ENCODE data around the gene PTBP1.
"Not testable (repeated sequence)": the region's sequence is repeated elsewhere in the genome, so short reads cannot be mapped to it uniquely, and the experiment has no call there.

The PTBP1 gene

GRCh38 chr19:812049-812746 is 14.9 kb downstream of the PTBP1 start:
- no peak for DNase-seq

DNA sequence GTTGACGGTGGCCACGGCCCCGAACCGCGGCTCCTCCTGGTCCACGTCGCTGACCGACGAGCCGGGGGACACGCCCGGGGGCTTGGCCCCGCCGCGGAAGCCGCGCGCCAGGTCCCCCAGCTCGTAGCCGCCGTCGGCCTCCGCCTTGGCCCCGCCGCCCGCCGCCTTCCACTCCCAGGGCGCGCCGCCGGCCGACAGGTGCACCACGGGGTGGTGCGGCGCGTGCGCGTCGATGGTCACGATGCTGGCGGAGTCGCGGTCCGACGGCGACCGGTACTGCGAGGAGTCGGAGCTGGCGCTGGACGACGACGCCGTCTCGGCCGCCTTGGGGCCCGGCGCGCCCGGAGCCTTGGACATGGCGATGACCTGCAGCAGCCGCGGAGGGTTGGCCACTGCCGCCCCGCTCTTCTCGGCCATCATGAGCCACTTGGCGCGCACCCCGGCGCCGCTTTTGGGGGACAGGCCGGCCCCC is 15.5 kb downstream of the PTBP1 start:
- DNase-seq = no peak

DNA sequence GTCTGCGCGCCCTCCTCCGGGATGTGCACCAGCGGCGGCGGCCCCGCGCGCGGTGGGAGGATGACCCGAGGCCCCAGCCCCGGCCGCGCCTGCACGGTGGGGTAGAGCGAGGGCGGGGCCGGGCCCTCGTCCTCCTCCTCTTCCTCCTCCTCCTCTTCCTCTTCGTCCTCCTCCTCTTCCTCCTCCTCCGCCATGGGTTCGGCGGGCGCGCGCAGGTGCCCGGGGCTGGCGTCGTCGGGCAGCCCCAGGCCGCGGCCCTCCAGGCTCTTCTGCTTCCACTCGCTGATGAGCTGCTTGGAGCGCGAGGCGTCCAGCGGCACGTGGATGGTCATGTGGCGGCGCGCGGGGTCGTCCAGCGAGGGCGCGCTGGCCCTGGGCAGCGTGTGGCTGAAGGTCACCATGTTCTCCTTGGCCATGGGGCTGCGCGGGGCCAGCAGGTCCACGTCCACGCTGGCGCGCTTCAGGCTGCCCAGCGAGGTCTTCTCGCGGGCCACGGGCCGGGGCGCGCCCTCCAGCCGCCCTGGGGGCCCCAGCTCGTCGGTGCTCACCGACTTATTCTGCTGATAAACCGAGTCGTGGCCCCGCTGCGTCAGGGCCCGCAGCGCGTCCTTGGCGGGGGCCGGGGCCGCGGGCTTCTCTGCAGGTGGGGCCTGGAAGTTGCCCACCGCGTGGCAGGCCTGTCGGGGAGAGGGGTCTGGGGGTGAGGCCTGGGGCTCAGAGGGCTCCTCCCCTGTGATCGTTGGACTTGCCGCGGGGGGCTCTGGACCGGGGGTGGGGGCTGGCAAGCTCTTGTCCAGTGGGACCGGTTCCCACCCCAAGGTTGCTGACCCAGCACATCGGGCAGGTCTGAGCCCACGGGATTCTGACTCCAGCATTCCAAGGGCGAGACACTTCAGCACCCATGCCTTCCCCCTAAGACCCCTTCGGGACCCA is 16.2 kb downstream of the PTBP1 start:
- DNase-seq = no peak

DNA sequence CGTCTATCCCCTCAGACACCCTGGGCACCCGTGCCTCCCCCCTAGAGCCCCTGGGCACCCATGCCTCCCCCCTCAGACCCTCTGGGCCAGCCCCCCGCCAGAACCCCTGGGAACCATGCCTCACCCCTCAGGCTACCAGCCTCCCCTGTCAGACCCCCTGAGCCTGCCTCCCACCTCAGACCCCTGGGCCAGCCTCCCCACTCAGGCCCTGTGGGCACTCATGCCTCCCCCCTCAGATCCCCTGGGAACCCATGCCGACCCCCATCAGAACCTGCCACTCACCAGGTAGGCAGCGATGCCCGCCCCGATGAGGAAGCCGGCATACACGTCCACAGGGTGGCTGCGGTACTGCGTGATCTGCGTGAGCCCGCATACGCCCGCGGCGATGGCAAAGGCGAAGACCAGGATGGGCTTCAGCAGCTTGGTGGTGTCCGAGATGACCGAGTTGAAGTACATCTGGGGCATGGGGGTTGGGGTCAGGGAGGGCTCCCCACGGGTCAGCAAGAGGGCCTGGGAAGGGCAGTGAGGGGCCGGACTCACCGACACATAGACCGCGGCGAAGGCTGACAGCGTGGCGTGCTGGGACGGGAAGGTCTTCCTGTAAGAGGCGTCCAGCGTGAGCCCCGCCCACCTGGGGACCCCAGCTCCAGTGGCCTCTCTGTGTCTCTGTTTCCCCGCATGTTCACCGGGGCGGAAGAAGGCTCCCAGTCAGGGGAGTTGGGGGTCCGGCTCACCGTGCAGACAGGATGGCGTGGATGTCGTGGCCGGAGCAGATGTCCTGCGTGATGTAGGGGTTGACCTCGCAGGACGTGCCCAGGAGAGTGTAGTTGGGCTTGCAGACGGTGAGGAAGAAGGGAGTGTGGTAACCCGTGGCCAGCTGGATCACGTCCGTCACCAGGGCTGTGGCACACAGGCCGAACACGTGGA is 17.2 kb downstream of the PTBP1 start:
- DNase-seq = no peak

GRCh38 chr19:815079-815774 is 18.0 kb downstream of the PTBP1 start:
- DNase-seq = no peak

DNA sequence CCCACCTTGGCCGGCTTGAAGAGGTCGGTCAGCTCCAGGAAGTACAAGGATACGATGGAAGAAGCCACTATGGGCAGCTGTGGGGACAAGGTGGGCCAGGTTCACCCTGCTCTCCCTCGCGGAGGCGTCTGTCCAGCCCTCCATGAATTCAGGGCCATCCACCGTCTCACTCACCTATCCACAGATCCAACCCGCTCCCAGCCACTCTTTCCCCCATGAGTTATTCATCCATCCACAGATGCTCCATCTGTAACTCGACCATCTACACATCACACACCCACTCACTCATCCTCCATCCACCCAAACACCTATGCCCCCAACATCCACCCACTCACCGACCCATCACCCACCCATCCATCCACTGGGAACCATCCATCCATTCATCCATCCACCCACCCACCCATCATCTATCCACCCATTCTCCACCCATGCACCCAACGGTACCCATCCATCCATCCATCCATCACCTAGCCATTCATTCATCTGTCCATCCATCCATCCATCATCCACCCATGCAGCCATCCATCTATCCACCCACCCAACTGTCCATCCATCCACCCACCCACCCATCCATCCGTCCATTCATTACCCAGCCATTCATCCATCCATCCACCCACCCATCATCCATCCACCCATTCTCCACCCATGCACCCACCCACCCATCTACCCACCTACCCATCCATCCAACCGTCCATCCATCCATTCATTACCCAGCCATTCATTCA is 18.7 kb downstream of the PTBP1 start:
- DNase-seq = no peak

- DNase-seq = no peak
Observed at GRCh38 chr19:816500-816857, 19.2 kb downstream of the PTBP1 start.

DNA sequence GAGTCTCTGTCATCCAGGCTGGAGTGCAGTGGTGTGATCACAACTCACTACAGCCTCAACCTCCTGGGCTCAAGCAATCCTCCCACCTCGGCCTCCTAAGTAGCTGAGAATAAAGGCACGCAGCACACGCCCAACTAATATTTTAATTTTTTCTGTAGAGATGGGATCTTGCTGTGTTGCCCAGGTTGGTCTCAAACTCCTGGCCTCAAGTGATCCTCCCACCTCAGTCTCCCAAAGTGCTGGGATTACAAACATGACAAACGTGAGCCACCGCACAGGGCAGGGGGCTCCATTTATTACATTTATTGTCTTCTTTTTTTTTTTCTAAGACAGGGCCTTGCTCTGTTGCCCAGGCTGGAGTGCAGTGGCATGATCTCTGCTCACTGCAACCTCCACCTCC is 23.0 kb downstream of the PTBP1 start:
- DNase-seq = not testable (repeated sequence)

DNA sequence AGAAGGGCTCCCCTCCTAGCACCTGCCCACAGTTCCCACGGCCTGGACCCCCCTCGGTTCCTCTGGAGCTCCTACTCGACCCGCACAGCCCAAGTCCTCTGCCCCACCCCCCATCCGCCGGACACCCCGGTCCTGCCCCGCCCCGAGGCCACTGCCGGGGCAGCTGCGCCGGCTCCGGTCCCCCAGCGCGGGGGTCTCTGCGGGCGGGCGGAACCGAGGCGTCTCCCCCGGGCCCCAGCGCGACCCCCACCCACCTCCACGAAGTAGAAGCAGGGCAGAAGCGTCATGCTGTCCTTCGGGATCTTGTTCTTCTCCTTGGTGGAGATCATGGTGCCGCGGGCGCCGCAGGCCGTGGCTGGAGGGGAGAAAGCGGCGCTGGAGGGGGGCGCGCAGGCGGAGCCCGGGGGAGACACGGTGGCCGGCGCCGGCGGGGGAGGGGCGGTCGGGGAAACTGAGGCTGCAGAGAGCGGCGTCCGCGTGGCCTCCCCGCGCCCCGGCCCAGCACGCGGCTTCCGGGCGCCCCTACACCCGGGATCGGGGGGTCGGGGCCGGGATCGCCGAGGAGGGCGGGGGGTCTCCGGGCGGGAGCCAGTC is 24.1 kb downstream of the PTBP1 start:
- DNase-seq = no peak

DNA sequence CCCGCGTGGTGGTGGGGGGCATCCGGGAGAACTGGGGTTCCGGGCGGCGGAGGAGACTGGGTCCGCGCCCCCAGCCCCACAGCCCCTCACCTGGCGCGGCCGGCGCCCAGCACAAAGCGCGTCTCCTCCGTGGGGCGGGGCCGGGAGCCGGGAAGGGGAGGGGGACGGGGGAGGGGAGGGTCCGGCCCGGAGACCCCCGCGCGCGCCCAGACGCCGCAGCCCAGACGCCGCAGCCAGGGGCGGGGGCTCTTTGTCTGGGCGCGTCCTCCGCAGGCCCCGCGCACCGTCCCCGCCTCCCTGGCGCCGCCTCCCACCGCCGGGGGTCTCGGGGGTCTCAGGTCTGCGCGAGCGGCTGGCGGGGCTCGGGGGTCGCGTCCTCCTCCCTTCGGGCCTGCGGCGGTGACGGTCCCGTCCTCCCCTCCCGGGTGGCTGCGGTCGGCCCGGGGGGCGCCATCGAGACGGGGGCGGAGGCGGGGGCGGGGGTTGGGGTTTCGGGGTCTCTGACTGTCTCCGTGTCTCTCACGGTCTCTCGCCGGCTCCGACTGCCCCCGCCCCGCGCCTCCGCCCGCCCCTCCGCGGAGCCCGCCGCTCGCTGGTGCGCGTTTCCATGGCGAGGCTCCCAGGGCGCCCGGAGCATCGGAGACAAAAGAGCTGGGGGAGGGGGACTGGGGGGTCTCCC is 24.7 kb downstream of the PTBP1 start, which contains the start of gene PLPPR3:
Gene PLPPR3 (minus strand): TSS at position 131 of the 679 bp plus-strand sequence. CDS start 396 bp downstream, outside the sequence.
- no peak for DNase-seq

DNA sequence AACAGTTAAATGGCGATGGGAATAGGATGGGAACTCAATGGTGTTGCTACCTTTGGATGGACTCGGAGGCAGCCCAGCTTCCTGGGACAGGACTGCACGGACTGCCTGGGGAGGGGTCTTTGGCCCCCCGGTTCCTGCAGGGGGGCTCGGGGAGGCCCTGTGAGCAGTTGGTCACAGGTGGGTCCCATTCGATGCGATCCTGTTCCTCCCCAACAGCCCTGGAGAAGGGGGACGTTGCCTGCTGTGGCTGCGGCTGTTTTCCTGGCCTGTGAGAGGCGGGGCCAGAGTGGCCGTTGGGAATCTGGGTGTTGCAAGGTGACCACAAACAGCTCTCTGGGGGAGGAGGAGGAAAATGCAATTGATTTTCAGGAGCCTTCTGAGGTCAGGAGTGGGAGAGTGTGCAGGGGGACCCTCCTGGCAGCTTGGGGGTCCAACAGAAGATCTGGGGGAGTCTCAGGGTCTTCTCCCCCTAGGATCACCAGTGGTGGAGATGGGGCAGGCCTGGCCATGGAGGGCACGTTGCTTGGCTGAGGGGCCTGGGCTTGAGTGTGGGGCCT is 26.4 kb downstream of the PTBP1 start:
- no peak for DNase-seq

DNA sequence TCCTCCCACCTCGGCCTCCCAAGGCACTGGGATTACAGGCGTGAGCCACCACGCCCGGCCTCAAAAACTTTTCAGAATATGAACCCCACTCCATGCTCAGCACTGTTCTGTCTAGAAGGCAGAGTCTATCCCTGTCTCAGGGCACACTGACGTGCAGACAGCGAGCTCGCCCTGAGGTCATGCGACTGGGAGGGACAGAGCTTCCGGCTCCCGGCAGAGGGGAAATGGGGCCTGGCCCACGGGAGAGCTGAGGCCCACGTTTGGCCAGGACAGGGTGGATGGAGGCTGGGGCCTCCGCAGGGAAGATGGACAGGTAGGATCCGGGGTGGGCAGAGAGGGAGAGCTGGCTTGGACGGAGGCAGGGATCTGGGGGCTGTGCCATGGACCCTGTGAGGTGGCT is 27.6 kb downstream of the PTBP1 start:
- DNase-seq = no peak

- no peak for DNase-seq
Observed at GRCh38 chr19:825897-826644, 28.8 kb downstream of the PTBP1 start.

DNA sequence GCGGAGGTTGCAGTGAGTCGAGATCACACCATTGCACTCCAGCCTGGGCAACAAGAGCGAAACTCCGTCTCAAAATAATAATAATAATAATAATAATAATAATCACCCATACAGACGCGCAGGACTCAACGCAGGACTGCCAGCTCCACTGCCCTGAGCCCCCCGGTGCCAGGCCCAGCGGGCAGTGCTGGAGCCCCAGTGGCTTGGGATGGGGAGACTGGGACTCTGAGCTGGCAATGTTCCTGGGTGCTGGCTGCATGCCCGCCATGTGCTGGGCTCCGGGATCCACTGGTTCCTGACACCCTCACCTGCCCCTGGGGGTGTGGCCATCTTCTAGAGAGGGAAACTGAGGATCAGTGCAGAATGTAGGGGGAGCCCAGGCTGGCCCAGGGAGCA is 30.1 kb downstream of the PTBP1 start:
- no peak for DNase-seq

- no peak for DNase-seq
Observed at GRCh38 chr19:827710-828321, 30.6 kb downstream of the PTBP1 start, which contains the start of gene AZU1. Gene AZU1 (plus strand): TSS chr19:827837. CDS start chr19:827847, 10 bp downstream.

DNA sequence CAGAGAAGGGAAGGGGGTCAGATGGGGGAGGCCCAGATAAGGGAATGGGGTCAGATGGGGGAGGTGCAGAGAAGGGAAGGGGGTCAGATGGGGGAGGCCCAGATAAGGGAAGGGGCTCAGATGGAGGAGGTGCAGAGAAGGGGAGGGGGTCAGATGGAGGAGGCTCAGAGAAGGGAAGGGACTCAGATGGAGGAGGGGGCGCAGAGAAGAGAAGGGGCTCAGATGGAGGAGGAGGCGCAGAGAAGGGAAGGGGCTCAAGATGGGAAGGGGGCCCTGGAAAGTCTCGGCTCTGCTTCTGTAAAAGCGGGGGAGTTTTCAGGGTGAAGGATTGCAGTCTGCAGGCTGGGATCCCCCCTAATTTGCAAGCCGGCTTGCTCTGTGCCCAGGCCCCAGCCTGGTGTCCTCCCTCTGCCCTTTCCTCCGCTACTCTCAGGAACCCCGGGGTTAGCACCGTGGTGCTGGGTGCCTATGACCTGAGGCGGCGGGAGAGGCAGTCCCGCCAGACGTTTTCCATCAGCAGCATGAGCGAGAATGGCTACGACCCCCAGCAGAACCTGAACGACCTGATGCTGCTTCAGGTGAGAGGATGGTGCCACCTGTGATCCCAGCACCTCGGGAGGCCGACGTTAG is 32.0 kb downstream of the PTBP1 start:
- no peak for DNase-seq

DNA sequence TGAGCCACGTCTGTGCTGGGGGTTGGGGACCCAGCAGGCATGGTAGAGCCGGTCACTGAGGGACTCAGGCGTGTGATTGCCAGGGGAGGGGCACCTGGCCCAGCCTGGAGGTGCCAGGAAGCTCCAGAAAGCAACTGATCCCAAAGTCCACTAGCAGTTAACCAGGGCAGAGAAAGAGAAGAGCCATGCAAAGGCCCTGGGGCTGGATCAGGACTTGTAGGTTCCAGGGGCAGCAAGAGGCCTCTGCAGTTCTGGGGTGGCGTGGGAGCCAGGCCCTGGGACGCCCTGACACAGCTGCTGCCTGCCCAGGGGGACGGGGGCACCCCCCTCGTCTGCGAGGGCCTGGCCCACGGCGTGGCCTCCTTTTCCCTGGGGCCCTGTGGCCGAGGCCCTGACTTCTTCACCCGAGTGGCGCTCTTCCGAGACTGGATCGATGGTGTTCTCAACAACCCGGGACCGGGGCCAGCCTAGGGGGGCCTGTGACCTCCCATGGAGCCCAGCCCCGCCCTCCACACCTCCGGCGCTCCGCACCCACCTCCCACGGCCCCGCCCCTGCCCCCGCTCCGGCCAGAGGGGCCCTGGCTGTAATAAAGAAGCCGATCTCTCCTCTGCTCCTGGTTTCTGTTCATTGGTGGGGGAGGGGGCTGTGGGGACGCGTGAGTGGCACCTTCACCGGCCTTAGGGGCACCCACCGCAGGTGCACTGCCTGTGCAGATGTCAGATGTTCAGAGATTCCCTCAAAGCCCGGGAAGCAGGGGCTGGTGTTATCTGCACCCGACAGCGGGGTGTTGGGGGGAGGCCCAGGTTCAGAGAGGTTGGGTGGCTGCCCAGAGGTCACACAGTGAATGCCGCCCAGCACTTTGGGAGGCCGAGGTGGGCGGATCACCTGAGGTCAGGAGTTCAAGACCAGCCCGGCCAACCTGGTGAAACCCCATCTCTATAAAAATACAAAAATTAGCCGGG is 34.4 kb downstream of the PTBP1 start:
- no peak for DNase-seq
